Fibroblast of skin of left biceps (primary cell): ENCODE results near the gene CTDSP2.
"Not testable (repeated sequence)": the region's sequence is repeated elsewhere in the genome, so short reads cannot be mapped to it uniquely, and the experiment has no call there.

ENCODE experiments used
- DNase-seq, 2 experiments: peaks; one replicate each; pipeline ENCODE4 v3.0.0-alpha.2; 2013; ENCODE audit warnings: low read depth in 2 of 2

CTDSP2 gene

GRCh38 chr12:57846577-57847319 lies at the start of gene CTDSP2:
TSS of gene CTDSP2 (minus strand) at chr12:57846729. CDS start at chr12:57846435, 294 bp downstream.
- DNase-seq, result peak; percentile 98

- no peak for DNase-seq
These were observed 49.5 kb upstream of the CTDSP2 start for GRCh38 chr12:57896115-57896433.

GRCh38 chr12:57895389-57896114 lies 49.0 kb upstream of the CTDSP2 start:
- no peak for DNase-seq

- no peak for DNase-seq
These were observed 48.1 kb upstream of the CTDSP2 start for GRCh38 chr12:57894399-57895292.

GRCh38 chr12:57893431-57894353 lies 47.2 kb upstream of the CTDSP2 start:
- peak; percentile 95 to 96 for DNase-seq

GRCh38 chr12:57892232-57892972 lies 45.9 kb upstream of the CTDSP2 start:
- DNase-seq, result no peak

- no peak for DNase-seq
These were observed 45.2 kb upstream of the CTDSP2 start for GRCh38 chr12:57891542-57892228.

- no peak for DNase-seq
These were observed 43.9 kb upstream of the CTDSP2 start for GRCh38 chr12:57890191-57891115.

GRCh38 chr12:57889500-57889989 lies 43.0 kb upstream of the CTDSP2 start:
- DNase-seq, result peak; percentile 84 to 86

- DNase-seq, result peak in 1 of 2 experiments; percentile 52
These were observed 42.1 kb upstream of the CTDSP2 start for GRCh38 chr12:57888409-57889157.

- no peak for DNase-seq
These were observed 41.3 kb upstream of the CTDSP2 start for GRCh38 chr12:57887631-57888408.

GRCh38 chr12:57886964-57887363 lies 40.4 kb upstream of the CTDSP2 start:
- DNase-seq, result not testable (repeated sequence)

GRCh38 chr12:57886542-57886941 lies 40.0 kb upstream of the CTDSP2 start:
- DNase-seq, result no peak

GRCh38 chr12:57885207-57885606 lies 38.7 kb upstream of the CTDSP2 start:
- DNase-seq, result no peak

GRCh38 chr12:57883700-57884099 lies 37.2 kb upstream of the CTDSP2 start:
- no peak for DNase-seq

- DNase-seq, result no peak
These were observed 36.5 kb upstream of the CTDSP2 start for GRCh38 chr12:57883057-57883456.

GRCh38 chr12:57882575-57882974 lies 36.0 kb upstream of the CTDSP2 start:
- no peak for DNase-seq
